Measurements from ENCODE around the gene BNIP2.

BNIP2 gene

GRCh38 chr15:59622289-59622688 lies 66.8 kb downstream of the BNIP2 start:
- DNase-seq: peak; percentile 26 to 38

GRCh38 chr15:59618406-59618805 lies 70.7 kb downstream of the BNIP2 start:
- no peak for DNase-seq

- no peak for DNase-seq
These were observed 72.7 kb downstream of the BNIP2 start for GRCh38 chr15:59616379-59616778.

- DNase-seq: no peak
These were observed 73.5 kb downstream of the BNIP2 start for GRCh38 chr15:59615661-59616060.

GRCh38 chr15:59614153-59614552 lies 75.0 kb downstream of the BNIP2 start:
- no peak for DNase-seq

GRCh38 chr15:59611276-59612260 lies 77.6 kb downstream of the BNIP2 start, which contains the start of gene GCNT3:
Gene GCNT3, plus strand, starts transcription at chr15:59611783. Its CDS starts 6,456 bp downstream, at chr15:59618239.
- no peak for DNase-seq

GRCh38 chr15:59609730-59610712 lies 79.1 kb downstream of the BNIP2 start:
- DNase-seq: peak in 1 of 2 experiments; percentile 9
